GM18909 (cell line): ENCODE data around the gene SNAPC2.

Source experiments
- ATAC-seq: cut with Tn5 transposase; IDR thresholded peaks from one replicate; pipeline ENCODE4 v1.9.1; 2021; ENCODE audit warnings: mild to moderate bottlenecking; ENCODE audit not compliant: unreplicated experiment, poor library complexity

Gene SNAPC2

DNA sequence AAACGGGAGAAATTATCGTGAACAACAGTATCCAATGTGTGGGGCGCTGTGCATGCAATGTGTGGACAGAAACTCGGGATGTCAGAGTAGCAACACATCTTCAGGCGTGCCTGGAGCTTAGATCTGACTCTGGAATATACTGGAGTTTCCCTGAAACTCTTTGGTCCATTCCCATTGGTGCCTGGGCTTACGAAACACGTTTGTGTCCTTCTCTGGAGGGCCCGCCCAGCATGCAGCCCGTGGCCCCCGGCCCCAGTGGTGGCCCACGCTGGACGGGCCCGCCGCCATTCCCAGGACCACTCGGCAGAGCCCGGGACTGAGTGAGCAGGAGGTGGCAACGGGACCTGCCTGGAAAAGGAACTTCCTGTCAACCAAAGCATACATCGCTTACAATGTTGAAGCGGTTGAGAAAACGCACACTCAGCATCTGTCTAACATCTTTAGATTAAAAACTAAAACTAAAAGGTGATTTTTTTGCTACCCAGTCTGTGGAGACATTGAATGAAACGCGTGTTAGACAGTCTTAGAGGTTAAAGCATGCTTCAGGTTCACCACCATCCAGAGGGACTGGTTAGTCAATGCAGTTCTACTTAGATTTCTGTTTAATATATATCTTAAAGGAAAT lies 42.6 kb downstream of the SNAPC2 start:
- ATAC-seq, result no peak

DNA sequence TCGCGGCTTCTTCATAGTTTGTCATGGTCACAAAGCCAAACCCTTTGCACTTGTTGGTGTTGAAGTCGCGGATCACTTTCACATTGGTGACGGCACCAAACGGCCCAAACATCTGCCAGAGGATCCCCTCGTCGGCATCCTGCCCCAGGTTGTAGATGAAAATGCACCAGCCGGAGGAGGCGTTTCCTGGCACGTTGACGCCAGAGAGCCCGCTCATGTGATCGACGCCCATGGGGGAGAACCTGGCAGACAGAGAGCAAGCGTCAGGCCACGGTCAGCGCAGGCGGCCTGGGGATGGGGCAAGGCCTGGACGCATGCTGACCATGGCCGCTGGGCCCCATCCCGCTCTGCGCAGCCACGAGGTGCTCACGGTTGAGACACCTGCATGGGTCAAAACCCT lies 43.4 kb downstream of the SNAPC2 start:
- ATAC-seq, result no peak

DNA sequence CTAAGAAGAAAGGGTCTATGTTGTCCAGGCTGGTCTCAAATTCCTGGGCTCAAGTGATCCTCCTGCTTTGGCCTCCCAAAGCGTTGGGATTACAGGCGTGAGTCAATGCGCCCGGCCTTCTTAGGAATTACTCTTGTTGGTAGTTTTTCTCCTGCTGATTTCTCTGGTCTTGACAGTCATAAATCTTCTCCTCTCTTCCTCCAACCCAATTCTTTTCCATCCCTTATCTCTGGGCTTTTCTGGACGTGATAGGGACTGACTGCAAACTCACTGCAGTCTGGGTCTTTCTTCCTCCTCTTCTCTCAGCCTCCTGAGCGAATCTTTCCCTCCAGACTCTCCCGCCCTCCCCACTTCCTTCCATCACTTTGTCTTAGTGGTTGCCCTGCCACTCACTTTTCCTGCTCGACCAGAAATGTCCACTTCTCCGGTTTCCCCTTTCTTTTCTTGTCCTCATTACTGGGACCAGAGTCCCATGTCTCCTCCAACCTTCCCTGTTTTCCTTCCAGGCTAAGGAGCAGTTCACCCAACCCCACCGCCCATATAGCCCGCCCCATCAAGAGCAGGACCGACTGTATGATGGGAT lies 45.2 kb downstream of the SNAPC2 start:
- no peak for ATAC-seq

DNA sequence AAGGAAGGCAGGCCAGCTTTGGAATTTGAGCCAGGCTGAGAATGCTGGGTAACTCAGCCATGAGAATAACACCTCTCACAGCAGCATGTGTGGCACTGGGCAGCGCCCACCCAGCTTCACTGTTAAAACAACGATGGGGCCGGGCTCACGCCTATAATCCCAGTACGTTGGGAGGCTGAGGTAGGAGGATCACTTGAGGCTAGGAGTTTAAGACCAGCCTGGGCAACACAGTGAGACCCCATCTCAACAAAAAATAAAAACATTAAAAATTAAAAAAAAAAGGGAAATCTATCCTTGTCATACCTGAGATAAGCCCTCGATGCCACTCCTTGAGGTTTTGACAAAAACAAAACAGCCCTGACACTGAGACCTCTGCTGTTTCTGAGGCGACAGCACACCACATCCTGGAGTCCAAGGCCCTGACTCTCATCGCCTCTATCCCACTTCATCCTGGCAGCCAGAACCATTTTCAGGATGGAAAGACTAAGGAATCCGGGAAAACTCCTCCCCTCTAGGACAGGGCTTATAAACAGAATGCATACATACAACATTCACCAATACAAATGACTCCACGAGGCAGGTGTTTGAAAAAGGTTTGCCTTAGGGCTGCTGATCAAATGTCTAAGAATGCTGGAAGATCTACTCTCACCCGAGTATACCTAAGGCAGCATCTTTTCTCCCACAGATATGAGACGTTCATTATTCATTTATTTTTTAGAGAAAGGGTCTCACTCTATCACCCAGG lies 46.0 kb downstream of the SNAPC2 start:
- ATAC-seq, result no peak

DNA sequence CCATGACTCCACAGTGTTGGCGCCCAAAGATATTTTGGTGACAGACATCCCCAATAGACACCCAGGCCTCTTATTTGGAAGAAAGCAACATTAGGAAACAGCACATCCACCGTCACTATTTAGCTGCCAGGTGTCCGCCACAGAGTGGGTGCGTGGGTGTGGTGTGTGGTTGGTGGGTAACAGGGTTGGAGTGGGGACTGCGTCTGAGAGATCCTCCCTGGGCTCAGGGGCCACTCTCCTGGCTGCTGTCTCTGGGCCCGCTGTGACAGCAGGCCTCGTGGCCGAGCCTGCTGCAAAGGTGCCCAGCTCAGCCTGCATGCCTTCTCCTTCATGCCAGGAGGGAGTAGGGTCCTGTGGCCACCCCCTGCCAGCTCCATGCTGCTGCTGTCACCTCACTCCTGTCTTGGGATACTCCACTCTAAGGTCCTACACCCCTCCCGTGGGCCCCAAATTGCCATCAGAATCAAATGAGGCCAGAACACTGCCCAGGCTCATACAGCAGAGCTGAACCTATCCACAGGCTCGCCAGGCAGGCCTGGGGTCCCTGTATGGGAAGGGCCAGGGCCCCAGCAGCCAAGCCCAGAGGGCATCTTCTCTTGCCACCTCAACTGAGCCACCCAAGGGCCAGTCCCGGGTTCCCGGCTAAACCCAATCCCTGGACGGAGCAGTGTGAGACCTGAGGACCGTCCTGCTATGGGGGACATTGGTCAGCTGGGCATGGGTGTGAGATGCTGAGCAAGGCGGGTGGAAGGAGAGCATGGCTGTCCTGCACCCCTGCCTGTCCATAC lies 48.1 kb downstream of the SNAPC2 start:
- no peak for ATAC-seq

DNA sequence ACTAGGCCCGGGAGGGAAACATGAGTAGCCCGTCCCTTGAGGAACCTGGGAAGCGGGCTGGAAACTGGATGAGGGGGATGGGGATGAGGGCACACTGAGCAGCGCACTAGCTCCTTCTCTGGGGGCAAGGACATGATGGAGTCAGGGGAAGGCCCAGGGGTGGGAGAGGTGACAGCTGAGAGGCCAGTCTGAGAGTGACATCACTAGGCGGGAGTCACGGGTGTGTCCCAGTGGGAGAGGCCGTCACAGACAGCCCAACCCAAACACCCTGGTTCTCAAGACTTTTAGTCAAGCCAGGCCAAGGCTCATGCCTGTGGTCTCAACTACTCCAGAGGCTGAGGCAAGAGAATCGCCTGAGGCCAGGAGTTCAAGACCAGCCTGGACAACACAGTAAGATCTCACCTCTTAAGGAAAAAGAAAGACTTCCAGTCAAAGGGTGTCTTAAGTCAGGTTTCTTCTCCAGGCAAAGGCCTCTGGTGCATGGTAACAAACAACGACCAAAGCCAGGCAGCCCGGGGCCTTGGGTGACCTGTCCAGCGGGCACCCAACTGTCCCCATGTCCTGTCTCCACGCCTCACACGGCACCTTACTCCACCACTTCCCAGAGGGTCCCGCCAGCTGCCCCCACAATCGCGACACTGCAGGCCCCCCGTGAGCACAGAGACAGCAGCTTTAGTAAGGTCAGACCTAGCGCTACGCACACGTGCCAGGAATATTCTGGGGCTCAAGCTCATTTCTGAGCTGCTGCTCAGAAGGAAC lies 48.8 kb downstream of the SNAPC2 start:
- ATAC-seq, result no peak

DNA sequence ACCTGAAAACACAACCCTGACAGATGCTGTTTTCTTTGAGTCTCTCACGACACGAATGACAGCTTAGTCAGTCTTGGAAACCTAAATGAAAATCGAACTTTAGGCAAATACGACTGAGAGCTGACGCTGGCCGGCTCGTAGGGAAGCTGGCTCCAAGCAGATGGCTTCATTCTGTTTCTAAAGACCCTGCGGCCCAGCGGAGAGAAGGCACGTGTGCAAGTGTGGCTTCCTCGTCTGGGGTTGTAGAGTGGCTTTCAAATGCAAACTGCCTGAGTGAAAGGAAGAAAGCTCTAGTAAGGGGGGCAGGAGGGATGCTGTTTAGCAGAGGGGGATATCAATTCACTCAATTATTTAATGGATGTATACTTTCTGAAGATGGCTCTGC lies 49.4 kb downstream of the SNAPC2 start:
- ATAC-seq, result no peak

DNA sequence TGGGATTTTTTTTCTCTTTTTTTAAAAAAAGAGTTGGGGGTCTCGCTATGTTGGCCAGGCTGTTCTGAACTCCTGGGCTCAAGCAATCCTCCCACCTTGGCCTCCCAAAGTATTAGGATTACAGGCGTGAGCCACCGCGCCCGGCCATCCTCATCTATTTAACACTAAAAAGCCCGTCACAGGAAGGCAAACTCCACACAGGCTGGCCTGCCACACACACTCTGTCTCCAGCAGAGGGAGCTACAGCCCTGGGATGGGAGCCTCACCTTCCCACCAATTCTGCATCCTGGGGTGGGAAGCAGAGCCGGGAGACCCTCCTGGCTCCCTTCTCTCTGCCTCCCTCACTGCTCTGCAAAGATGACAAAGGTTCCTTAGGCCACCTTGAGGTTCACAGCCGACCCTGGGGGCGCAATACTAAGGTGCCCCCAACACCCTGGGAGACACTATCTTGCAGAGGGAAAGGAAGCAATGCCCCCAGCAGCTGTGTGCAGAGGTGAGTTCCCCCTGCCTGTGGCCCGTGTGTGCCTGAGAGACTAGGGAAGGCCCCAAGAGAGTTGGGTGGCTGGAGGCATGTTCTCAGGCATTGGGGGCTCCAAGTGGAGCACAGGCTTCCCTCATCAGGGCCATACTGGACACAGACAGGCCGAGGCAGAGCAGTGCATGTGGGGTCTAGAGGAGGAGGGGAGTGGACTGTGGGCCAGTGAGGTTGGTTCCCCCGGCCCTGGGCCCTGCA lies 50.7 kb downstream of the SNAPC2 start:
- ATAC-seq, result no peak

DNA sequence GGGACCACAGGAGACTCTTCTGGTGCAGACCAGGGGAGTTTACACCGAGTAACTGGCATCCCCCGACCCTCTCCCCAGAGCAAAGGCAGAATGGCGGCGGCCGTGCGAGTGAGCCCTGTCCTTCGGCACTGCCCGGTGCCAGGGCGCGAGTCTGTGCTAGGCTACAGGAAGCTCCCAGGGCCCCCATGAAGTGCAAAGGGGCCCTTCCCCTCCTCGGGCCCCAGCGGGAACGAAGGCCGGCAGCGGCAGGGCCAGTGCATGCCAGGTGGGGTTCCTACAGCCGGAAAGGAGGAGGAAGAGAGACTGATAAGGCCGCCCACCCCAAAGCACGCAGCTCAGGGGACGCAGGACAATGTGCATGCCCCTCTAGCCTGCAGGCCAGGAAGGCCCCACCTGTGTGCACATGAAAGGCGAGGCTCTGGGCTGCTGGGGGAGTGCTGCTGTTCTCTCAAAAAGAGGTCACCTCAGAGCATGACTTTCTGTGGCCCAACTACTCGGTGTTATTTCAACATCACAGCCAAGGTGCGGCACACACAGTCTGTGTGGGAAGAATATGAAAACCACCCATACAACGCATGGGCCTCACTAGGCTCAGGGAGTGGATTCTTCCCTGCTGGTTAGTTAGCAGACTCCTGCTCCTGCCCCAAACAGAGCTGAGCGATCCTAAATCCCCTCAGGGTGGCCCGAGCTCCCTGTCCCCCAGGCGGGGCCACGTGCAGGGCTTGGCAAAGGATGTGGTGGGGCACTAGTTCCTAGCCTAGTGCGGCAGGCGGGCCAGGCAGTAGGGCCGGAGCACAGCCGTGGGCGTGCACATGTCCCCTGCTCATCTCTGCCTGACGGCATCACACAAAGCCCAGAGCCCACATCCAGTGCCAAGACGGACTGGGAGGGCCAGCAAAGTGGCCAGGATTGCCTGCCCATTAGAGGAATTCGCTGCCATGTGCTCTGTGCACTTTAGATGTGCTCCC lies 51.7 kb downstream of the SNAPC2 start:
- ATAC-seq, result no peak
